GM12865 (cell line): Measurements from ENCODE around the gene KIF1C.
A peak's percentile ranks its signal among the peaks of the same experiment; 100 is the strongest.

ENCODE experiments used
- DNase-seq: peaks from one replicate; pipeline ENCODE4 v3.0.0; 2010; ENCODE audit warnings: low read depth
- H3K4me3 ChIP-seq: 2 replicates; pipeline ENCODE4 v1.5.1; 2011; ENCODE audit warnings: mild to moderate bottlenecking, low read depth, low read length, control low read depth
- CTCF ChIP-seq: IDR thresholded peaks from 2 replicates; pipeline ENCODE4 v1.5.1; 2011; ENCODE audit warnings: low read length, control low read depth, low read depth, inconsistent platforms; ENCODE audit not compliant: insufficient read depth; ENCODE audit errors: missing control alignments

The KIF1C gene

GRCh38 chr17:4965311-4965986, 32.3 kb upstream of the KIF1C start:
- H3K4me3 ChIP-seq = peak overlapping the region; percentile 84; the same call in 1 of the 2 replicates
- DNase-seq = no peak

GRCh38 chr17:4966844-4967538, 30.8 kb upstream of the KIF1C start:
- H3K4me3 ChIP-seq = peak overlapping the region; percentile 97
- no peak for TF ChIP-seq CTCF
- peak; percentile 100 for DNase-seq

More at GRCh38 chr17:4965311-4965986, 32.3 kb upstream of the KIF1C start:
- TF ChIP-seq CTCF = no peak

GRCh38 chr17:4967539-4968485, 29.9 kb upstream of the KIF1C start, which contains the start of gene SPAG7:
Gene SPAG7 (minus strand): TSS chr17:4967817. CDS start chr17:4967804, 13 bp downstream.
- peak within 1 kb of the TSS; percentile 97 for H3K4me3 ChIP-seq
- no peak for TF ChIP-seq CTCF
- DNase-seq = peak; percentile 99

GRCh38 chr17:4968486-4969046, 29.2 kb upstream of the KIF1C start:
- no peak for TF ChIP-seq CTCF
- DNase-seq = peak; percentile 15
- peak overlapping the region; percentile 97 for H3K4me3 ChIP-seq

- DNase-seq = no peak
- H3K4me3 ChIP-seq = peak overlapping the region; percentile 97
- TF ChIP-seq CTCF = no peak
Observed at GRCh38 chr17:4969047-4969550, 28.7 kb upstream of the KIF1C start.

- no peak for TF ChIP-seq CTCF
- no peak for DNase-seq
- no peak overlapping the region for H3K4me3 ChIP-seq
Observed at GRCh38 chr17:4969551-4970173, 28.1 kb upstream of the KIF1C start.
